GM21528 (cell line): ENCODE results near the gene S100PBP.

Experiments
- ATAC-seq: cut with Tn5 transposase; IDR thresholded peaks from one replicate; pipeline ENCODE4 v1.9.1; 2021; ENCODE audit warnings: mild to moderate bottlenecking, moderate library complexity; ENCODE audit not compliant: unreplicated experiment, low FRiP score

The S100PBP gene

GRCh38 chr1:32818804-32819541, 1.5 kb downstream of the S100PBP start:
- ATAC-seq: no peak

- ATAC-seq: no peak
These were observed 7.7 kb downstream of the S100PBP start for GRCh38 chr1:32825181-32825580.

- no peak for ATAC-seq
These were observed 10.9 kb downstream of the S100PBP start for GRCh38 chr1:32828341-32828740.

GRCh38 chr1:32830092-32830852, 12.8 kb downstream of the S100PBP start:
- ATAC-seq: no peak

GRCh38 chr1:32831878-32832277, 14.4 kb downstream of the S100PBP start:
- ATAC-seq: no peak

- ATAC-seq: no peak
These were observed 31.1 kb downstream of the S100PBP start for GRCh38 chr1:32848354-32849063.

GRCh38 chr1:32855861-32856617, 38.6 kb downstream of the S100PBP start:
- ATAC-seq: no peak

GRCh38 chr1:32858136-32858535, 40.7 kb downstream of the S100PBP start:
- no peak for ATAC-seq

GRCh38 chr1:32858791-32859190, 41.3 kb downstream of the S100PBP start:
- ATAC-seq: no peak

GRCh38 chr1:32859915-32860314, 42.5 kb downstream of the S100PBP start:
- ATAC-seq: no peak

- no peak for ATAC-seq
These were observed 43.1 kb downstream of the S100PBP start for GRCh38 chr1:32860566-32860965.

GRCh38 chr1:32861904-32862695, 44.6 kb downstream of the S100PBP start:
- ATAC-seq: no peak

- ATAC-seq: no peak
These were observed 45.9 kb downstream of the S100PBP start for GRCh38 chr1:32863218-32863880.

GRCh38 chr1:32863881-32864245, 46.4 kb downstream of the S100PBP start:
- ATAC-seq: no peak

- ATAC-seq: no peak
These were observed 47.0 kb downstream of the S100PBP start for GRCh38 chr1:32864375-32865019.

GRCh38 chr1:32865639-32866405, 48.4 kb downstream of the S100PBP start:
- ATAC-seq: no peak

GRCh38 chr1:32867151-32867550, 49.7 kb downstream of the S100PBP start:
- ATAC-seq: no peak

GRCh38 chr1:32867671-32868070, 50.2 kb downstream of the S100PBP start:
- no peak for ATAC-seq
